ENCODE data around the gene ELF1.
A peak's percentile ranks its signal among the peaks of the same experiment; 100 is the strongest.
"Not testable (repeated sequence)": the region's sequence is repeated elsewhere in the genome, so short reads cannot be mapped to it uniquely, and the experiment has no call there.

The ELF1 gene

DNA sequence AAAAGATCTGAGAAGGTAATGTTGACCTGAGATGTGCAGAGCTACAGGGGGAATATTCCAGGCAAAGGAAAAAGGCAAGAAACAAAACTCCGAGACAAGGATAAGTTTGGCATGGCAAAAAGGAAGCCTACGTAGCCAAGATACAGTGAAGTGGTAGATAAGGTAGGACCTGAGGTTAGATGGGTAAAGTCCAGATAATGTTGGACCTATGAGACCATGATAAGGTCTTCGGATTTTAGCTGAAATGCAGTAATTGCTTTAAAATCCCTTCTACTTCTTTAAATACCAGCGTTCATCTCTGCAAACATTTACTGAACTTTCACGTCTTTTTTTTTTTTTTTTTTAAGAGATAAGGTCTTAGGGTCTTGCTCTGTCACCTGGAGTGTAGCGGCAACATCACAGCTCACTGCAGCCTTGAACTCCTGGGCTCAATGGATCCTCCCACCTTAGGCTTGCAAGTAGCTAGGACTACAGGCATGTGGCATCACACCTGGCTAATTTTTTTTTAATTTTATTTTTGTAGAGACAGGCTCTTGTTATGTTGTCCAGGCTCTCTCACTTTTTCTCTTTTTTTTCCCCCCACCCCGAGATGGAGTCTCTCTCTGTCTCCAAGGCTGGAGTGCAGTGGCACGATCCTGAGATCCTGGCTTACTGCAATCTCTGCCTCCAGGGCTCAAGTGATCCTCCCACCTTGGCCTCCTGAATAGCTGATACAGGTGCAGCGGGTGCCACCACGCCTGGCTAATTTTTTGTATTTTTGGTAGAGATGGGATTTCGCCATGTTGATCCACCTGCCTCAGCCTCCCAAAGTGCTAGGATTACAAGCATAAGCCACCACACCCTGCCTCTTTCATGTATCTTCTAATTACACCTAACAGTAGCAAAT is 38.0 kb upstream of the ELF1 start:
- peaks cover 73% of the 10 kb centered on the region for H3K79me2 ChIP-seq (ENCODE audit: control insufficient read depth, insufficient read depth, low read length, unreplicated experiment)
- H3K36me3 ChIP-seq (ENCODE audit: insufficient read depth, low read length), result no peaks in the 10 kb centered on the region
- no peaks in the 10 kb centered on the region for H3K27me3 ChIP-seq (ENCODE audit: insufficient read depth, low read length)
- peaks cover 35% of the 10 kb centered on the region for H3K4me1 ChIP-seq (ENCODE audit: control insufficient read depth, insufficient read depth, low read length, unreplicated experiment)
- H2AFZ ChIP-seq (ENCODE audit: low read length, unreplicated experiment), result no peak overlapping the region
- H3K4me3 ChIP-seq (ENCODE audit: low read depth, low read length), result no peak overlapping the region
- no peak overlapping the region for H3K27ac ChIP-seq (ENCODE audit: low read depth, low read length)

DNA sequence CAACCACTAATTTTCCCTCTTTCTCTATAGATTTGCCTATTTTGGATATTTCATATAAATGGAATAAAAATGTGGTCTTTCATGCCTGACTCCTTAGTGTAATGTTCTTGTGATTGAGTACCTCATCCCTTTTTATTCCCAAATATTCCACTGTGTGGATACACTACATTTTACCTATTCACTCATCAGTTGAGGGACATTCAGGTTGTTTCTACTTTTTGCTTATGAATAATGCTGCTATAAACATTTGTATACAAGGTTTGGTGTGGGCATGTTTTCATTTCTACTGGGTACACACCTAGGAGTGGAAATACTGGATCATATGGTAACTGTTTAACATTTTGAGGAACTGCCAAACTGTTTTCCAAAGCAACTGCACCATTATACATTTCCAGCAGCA is 37.1 kb upstream of the ELF1 start:
- Histone ChIP-seq H3K36me3 (ENCODE audit: insufficient read depth, low read length) (no peaks in the 10 kb centered on the region), H3K4me1 (ENCODE audit: control insufficient read depth, insufficient read depth, low read length, unreplicated experiment) (peaks cover 35% of the 10 kb centered on the region), H3K27ac (ENCODE audit: low read depth, low read length) (no peak overlapping the region), H2AFZ (ENCODE audit: low read length, unreplicated experiment) (no peak overlapping the region), H3K27me3 (ENCODE audit: insufficient read depth, low read length) (no peaks in the 10 kb centered on the region), H3K79me2 (ENCODE audit: control insufficient read depth, insufficient read depth, low read length, unreplicated experiment) (peaks cover 80% of the 10 kb centered on the region), H3K4me3 (ENCODE audit: low read depth, low read length) (no peak overlapping the region)

DNA sequence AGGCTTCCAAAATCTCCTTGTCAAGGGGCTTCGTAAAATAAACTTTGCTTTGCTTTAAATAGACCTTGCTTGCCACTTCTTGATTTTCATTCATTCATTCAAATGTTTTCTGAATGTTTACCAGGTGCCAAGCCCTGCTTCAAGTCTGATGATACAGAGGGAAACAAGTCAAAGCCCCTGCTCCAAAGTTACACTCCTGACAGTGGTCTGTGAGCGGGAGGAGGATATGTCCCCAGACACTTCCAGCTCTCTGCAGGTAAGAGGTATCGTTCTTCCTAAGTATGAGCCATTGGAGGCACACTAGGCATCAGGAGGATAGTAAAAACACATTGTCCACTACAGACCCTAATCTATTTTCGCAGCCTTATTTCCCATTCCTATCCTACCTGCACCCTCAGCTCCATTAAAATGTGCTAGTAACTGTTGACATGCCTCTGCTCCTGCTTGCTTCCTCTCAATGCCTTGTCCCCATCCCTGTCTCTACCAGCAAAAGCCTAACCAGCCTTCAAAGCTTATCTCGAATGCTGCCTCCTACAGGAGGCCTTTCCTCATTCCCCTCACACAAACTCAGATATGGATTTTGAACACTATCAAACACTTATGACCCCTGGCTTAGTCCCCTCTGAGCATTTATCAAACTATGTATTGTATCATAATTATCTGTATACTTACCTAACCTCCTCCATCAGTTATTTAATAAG is 36.0 kb upstream of the ELF1 start:
- Histone ChIP-seq H3K79me2 (ENCODE audit: control insufficient read depth, insufficient read depth, low read length, unreplicated experiment) (peaks cover 89% of the 10 kb centered on the region), H3K4me1 (ENCODE audit: control insufficient read depth, insufficient read depth, low read length, unreplicated experiment) (peaks cover 35% of the 10 kb centered on the region), H3K4me3 (ENCODE audit: low read depth, low read length) (no peak overlapping the region), H2AFZ (ENCODE audit: low read length, unreplicated experiment) (no peak overlapping the region), H3K27ac (ENCODE audit: low read depth, low read length) (peak overlapping the region; percentile 30), H3K27me3 (ENCODE audit: insufficient read depth, low read length) (no peaks in the 10 kb centered on the region), H3K36me3 (ENCODE audit: insufficient read depth, low read length) (no peaks in the 10 kb centered on the region)

DNA sequence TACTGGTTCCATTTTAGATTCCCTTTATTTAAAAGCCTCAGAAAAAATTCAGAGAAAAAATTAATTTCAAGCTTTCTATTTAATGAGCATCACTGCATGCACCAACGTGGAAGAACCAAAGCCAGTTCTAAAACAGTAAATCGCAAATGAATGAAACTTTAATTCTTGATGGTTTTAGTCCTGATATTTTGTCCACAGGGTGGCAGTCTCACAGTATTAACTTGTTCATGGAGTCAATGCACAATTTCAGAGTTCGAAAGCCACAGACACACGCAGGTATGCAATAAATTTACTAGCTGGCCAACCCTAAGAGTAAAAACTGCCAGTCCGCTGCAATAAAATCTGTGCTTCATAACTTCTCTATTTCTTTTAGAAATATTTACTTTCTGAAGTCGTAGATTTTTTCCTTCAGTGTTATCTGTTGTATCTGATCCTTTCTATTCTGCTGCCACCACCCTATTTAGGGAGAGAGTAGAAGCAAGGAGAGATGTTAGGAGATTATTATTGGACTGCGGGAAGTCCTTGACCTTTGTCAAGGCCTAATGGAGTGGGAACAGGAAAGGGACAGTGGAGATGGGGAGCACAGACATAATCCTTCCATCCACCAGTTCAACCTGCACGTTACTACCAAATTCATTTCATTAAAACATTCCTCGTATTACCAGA is 35.2 kb upstream of the ELF1 start:
- Histone ChIP-seq H3K79me2 (ENCODE audit: control insufficient read depth, insufficient read depth, low read length, unreplicated experiment) (peaks cover 90% of the 10 kb centered on the region), H3K27ac (ENCODE audit: low read depth, low read length) (peak overlapping the region; percentile 88), H3K4me1 (ENCODE audit: control insufficient read depth, insufficient read depth, low read length, unreplicated experiment) (peaks cover 40% of the 10 kb centered on the region), H3K4me3 (ENCODE audit: low read depth, low read length) (peak overlapping the region; percentile 59), H3K36me3 (ENCODE audit: insufficient read depth, low read length) (no peaks in the 10 kb centered on the region), H2AFZ (ENCODE audit: low read length, unreplicated experiment) (no peak overlapping the region), H3K27me3 (ENCODE audit: insufficient read depth, low read length) (no peaks in the 10 kb centered on the region)

DNA sequence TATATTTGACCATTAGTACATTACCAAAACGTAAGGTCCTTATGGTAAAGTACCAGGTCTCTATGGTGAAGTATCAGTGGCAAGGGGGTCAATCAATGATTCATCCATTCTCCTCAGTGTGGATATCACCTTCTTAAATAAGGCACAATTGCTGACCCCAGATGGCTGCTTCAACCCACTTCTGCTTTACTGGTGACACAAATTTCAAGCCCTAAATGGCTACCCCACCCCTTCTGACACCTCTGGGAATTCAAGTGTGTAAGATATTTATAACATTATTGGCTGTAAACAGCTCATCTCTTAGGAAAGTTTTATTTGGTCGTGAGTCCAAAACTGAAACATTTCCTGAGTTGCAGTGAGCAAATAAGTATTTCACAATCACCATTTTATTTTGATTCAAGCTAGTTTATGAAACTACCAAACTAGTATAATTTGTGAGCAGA is 34.3 kb upstream of the ELF1 start:
- H3K79me2 ChIP-seq (ENCODE audit: control insufficient read depth, insufficient read depth, low read length, unreplicated experiment), result peaks cover 90% of the 10 kb centered on the region
- peaks cover 41% of the 10 kb centered on the region for H3K4me1 ChIP-seq (ENCODE audit: control insufficient read depth, insufficient read depth, low read length, unreplicated experiment)
- H3K4me3 ChIP-seq (ENCODE audit: low read depth, low read length), result peak overlapping the region; percentile 59
- H2AFZ ChIP-seq (ENCODE audit: low read length, unreplicated experiment), result no peak overlapping the region
- no peaks in the 10 kb centered on the region for H3K27me3 ChIP-seq (ENCODE audit: insufficient read depth, low read length)
- H3K36me3 ChIP-seq (ENCODE audit: insufficient read depth, low read length), result peaks cover 2% of the 10 kb centered on the region; the same call in 1 of the 2 replicates
- peak overlapping the region; percentile 88 for H3K27ac ChIP-seq (ENCODE audit: low read depth, low read length)

DNA sequence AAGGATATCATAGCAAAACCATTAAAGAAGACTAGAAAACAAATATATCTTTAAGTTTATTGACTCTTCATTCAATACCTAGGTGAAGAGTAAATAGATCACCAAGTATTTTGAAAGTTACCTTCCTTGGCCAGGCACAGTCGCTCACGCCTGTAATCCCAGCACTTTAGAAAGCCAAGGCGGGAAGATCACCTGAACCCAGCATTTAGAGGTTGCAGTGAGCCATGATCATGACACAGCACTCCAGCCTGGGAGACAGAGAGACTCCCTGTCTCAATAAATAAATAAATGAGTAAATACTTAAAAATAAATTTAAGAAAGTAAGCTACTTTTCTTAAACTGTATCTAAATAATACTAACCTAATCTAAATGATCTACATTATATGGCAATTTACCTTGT is 33.3 kb upstream of the ELF1 start:
- H3K36me3 ChIP-seq (ENCODE audit: insufficient read depth, low read length), result peaks cover 2% of the 10 kb centered on the region; the same call in 1 of the 2 replicates
- peak overlapping the region; percentile 88 for H3K27ac ChIP-seq (ENCODE audit: low read depth, low read length)
- peaks cover 87% of the 10 kb centered on the region for H3K79me2 ChIP-seq (ENCODE audit: control insufficient read depth, insufficient read depth, low read length, unreplicated experiment)
- no peaks in the 10 kb centered on the region for H3K27me3 ChIP-seq (ENCODE audit: insufficient read depth, low read length)
- H3K4me1 ChIP-seq (ENCODE audit: control insufficient read depth, insufficient read depth, low read length, unreplicated experiment), result peaks cover 32% of the 10 kb centered on the region
- H3K4me3 ChIP-seq (ENCODE audit: low read depth, low read length), result no peak overlapping the region
- H2AFZ ChIP-seq (ENCODE audit: low read length, unreplicated experiment), result no peak overlapping the region

DNA sequence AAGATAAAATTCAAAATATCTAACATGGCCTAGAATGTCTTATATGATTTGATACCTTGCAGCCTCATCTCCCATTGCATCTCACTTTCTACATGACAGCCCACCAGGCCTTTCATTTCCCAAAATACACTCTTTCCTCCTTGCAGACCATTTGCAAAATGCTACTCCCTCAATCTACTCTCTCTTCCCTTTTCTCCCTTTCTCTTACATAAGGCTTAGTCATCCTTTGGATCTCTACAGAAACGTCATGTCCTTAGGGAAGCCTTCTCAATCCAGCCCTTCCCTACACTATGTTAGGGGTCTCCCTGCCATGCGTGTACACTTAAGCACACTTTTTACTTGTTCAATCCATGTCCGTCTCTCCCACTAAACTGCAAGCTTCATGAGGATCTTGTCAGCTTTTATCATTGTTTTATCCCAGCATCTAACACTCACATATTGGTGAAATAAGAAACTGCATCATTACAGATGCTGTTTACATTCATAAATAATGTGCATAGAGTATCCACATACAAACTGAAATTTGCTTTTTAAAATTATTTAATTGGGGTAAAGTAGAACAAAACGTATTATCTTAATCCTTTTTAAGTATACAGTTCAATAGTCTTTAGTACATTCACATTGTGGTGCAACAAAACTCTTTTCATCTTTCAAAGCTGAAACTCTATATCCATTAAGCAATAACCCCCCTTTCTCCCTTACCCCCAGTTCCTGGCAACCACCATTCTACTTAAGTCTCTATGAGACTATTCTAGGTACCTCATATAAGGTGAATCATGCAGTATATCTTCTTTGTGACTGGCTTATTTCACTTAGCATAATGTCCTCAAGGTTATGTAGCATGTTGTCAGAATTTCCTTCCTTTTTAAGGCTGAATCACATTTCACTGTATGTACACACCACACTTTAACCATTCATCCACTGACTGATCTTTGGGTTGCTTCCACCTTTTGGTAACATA is 30.6 kb upstream of the ELF1 start:
- Histone ChIP-seq H3K36me3 (ENCODE audit: insufficient read depth, low read length) (peaks cover 2% of the 10 kb centered on the region; the same call in 1 of the 2 replicates), H2AFZ (ENCODE audit: low read length, unreplicated experiment) (no peak overlapping the region), H3K4me3 (ENCODE audit: low read depth, low read length) (no peak overlapping the region), H3K4me1 (ENCODE audit: control insufficient read depth, insufficient read depth, low read length, unreplicated experiment) (peaks cover 22% of the 10 kb centered on the region), H3K79me2 (ENCODE audit: control insufficient read depth, insufficient read depth, low read length, unreplicated experiment) (peaks cover 61% of the 10 kb centered on the region), H3K27me3 (ENCODE audit: insufficient read depth, low read length) (no peaks in the 10 kb centered on the region), H3K27ac (ENCODE audit: low read depth, low read length) (no peak overlapping the region)

DNA sequence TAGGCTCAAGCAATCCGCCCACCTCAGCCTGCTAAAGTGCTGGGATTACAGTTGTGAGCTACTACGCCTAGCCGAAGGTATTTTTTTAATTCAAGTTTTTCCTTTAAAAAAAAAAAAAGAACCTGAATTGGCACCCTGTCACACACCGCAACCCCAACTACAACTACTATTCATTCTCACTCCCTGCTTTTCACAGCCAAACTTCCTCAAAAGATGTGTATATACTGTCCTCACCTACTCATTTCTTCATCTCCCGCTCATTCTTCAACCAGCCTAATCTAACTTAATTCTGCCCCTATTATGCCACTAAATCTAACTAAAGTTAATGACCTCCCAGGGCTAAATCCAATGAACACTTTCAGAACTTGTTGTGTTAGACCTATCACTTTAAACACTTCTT is 29.5 kb upstream of the ELF1 start:
- no peak overlapping the region for H3K27ac ChIP-seq (ENCODE audit: low read depth, low read length)

DNA sequence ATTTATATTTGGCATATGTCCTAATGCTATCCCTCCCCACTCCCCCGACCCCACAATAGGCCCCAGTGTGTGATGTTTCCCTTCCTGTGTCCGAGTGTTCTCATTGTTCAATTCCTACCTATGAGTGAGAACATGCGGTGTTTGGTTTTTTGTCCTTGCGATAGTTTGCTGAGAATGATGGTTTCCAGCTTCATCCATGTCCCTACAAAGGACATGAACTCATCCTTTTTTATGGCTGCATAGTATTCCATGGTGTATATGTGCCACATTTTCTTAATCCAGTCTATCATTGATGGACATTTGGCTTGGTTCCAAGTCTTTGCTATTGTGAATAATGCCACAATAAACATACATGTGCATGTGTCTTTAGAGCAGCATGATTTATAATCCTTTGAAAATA is 23.3 kb upstream of the ELF1 start:
- peaks cover 20% of the 10 kb centered on the region for H3K79me2 ChIP-seq (ENCODE audit: control insufficient read depth, insufficient read depth, low read length, unreplicated experiment)
- H2AFZ ChIP-seq (ENCODE audit: low read length, unreplicated experiment); H3K4me3 ChIP-seq (ENCODE audit: low read depth, low read length); H3K36me3 ChIP-seq (ENCODE audit: insufficient read depth, low read length); H3K27ac ChIP-seq (ENCODE audit: low read depth, low read length); H3K27me3 ChIP-seq (ENCODE audit: insufficient read depth, low read length): not testable (repeated sequence)
- H3K4me1 ChIP-seq (ENCODE audit: control insufficient read depth, insufficient read depth, low read length, unreplicated experiment), result peaks cover 13% of the 10 kb centered on the region

More for the DNA sequence above, 29.5 kb upstream of the ELF1 start:
- Histone ChIP-seq H3K4me3 (ENCODE audit: low read depth, low read length) (no peak overlapping the region), H3K27me3 (ENCODE audit: insufficient read depth, low read length) (no peaks in the 10 kb centered on the region), H2AFZ (ENCODE audit: low read length, unreplicated experiment) (no peak overlapping the region), H3K79me2 (ENCODE audit: control insufficient read depth, insufficient read depth, low read length, unreplicated experiment) (peaks cover 50% of the 10 kb centered on the region), H3K36me3 (ENCODE audit: insufficient read depth, low read length) (peaks cover 2% of the 10 kb centered on the region; the same call in 1 of the 2 replicates), H3K4me1 (ENCODE audit: control insufficient read depth, insufficient read depth, low read length, unreplicated experiment) (peaks cover 13% of the 10 kb centered on the region)
